HS-27A (cell line): ENCODE data around the gene ANTXRL.
"Not testable (repeated sequence)": the region's sequence is repeated elsewhere in the genome, so short reads cannot be mapped to it uniquely, and the experiment has no call there.

ENCODE experiments used
- DNase-seq: peaks from one replicate; pipeline ENCODE4 v3.0.0-alpha.2; 2012; ENCODE audit warnings: low read depth, missing footprints

Gene ANTXRL

DNA sequence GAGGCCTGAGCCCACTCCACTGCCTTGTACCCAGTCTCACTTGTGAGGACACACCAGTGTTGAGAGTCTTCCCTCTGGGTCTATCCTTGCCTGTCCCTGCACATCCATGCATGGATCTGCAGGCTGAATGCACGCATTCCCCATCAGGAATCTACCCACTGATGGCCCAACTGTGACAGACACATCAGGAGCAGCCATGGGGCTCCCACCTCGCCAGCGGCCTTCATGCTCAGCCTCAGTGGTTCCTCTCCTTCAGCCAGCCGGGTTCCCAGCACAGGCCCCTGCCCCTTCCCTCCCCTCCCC lies 21.3 kb downstream of the ANTXRL start:
- DNase-seq: no peak

DNA sequence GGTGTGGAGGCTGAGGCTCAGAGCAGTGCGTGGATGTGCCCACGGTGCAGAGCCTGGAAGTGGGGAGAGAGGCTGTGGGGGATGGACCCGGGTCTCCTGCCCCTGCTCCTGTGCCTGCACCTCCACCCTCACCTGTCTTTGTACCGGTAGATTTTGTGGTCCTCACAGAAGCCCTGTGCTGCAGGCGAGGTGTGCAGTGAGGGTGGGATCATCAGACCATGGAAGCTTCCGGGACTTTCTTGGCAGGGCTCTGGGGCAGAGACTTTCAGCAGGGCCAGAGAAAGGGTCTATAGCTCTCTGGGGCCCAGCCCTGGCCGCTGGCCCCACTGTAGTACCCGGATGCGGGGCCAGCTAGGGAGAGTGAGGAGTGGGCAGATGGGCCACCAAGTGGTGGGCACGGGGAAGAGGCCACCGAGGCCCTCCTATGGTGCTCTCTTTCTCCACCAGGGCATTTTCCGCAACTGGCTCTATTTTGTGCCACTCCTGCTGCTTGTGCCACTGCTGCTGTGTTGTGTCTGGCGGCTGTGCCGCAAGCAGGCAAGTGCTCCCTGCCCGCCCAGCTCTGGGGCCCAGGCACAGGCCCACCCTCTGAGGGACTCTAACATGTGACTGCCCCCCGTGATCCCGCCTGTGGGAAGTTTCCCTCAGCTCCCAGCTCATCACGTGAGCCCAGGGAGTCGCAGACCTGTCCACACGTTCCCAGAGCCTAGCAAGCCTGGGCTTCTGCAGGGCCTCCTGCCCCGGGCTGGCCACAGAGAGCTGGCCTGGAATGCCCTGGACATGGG lies 22.1 kb downstream of the ANTXRL start:
- no peak for DNase-seq

DNA sequence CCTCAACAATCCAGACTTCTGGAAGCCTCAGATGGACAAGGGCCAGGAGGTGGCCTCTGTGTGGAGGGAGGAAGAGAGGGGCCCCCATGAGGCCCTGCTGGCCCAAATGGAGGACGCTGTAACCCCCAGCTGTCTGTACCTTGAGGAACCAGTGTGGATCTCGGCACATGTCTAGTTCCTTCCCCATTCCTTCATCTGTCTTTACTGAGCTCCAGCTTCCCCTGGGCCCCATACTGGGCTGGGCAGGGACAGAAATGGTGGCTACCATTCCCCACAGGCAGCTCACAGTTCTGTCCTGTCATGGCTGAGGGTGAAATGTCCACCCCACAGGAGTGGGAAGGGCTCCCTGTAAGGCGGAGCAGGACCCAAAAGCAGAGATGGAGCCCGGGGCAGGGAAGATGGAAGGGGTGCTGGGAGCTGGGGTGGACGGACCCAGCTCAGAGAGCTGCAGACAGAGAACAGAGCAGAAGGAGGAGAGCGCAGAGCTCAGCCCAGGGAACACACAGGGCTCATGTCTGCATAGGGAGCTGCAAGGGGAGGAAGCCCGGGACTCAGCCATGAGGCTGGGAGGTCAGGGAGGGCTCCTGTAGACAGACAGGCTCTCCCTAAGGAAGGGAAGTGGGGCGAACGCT lies 22.8 kb downstream of the ANTXRL start:
- DNase-seq: no peak

DNA sequence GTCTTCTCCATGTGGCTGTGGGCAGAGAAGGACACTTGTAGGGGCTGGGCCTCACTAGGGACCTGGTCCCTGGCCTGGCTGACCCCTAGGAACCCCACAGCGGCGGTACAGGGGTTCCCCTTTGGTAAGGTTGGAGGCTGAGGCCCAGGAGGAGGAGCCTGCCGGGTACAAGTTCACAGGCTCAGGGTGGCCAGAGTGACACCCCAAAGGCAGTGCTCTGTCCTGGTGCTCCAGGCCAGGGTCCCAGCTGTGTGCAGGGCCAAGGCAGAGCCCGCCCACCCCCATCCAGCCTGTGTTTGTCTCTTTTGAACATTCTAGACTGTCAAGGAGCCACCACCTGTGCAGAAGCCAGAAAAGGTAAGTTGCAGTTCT lies 23.3 kb downstream of the ANTXRL start:
- DNase-seq: no peak

DNA sequence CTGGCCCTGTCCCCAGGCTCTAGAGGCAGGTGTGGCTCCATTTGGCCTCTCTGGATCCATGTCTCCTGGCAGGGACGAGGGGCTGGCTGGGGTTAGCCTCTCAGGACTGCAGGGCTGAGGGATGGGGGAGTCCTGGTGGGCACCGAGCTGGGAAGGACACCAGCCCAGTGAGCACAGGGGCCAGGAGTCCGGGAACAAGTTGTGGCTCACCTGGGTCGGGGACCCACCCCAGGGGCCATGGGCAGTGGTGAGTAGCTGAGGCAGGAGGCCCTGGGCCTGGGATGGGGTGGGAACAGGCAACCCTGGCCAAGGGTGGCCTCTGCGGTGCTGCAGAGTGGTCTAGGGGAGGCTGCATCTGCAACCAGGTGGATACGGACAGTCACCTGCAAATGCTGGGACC lies 24.1 kb downstream of the ANTXRL start:
- DNase-seq: no peak

DNA sequence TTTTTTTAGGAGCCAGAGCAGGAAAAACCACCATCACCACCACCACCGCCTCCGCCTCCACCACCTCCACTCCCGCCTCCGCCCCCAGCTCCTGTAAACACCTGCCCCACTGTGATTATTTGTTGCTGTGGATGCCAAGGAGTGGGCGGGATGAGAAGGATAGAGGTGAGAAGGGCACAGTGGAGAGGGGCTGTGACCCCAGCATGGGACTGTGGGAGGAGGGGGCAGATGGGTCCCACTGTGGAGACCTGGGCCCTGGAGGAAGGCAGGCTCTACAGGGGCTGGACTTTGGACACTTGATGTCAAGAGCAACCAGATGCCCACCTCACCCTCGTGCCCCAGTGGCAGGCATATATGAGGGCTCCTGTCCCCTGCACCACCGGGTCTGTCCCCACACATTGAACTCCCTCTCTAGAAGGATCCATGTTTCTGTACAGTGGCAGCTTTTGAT lies 24.7 kb downstream of the ANTXRL start:
- no peak for DNase-seq

DNA sequence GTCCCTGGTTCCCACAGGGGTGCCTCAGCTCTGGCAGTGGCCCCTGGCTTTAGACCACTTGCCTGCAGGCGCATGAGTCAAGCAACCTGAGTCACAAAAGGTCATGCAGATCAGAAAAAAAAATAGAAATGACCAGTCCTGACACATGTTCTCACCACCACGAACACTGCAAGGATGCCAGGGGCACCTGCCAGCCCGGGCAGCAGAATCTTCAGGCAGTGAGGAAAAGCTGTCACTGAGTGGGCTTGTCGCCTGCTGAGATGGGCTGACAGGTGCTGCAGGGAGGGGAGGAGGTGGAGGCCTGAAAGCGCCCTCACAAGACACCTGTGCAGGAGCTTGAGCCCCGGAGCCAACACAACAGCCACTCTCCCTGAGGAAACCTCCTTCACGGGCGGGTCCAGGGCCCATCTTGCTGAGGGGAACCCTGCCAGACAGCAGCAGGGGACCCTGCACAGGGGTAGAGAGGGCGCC lies 25.2 kb downstream of the ANTXRL start:
- DNase-seq: not testable (repeated sequence)

DNA sequence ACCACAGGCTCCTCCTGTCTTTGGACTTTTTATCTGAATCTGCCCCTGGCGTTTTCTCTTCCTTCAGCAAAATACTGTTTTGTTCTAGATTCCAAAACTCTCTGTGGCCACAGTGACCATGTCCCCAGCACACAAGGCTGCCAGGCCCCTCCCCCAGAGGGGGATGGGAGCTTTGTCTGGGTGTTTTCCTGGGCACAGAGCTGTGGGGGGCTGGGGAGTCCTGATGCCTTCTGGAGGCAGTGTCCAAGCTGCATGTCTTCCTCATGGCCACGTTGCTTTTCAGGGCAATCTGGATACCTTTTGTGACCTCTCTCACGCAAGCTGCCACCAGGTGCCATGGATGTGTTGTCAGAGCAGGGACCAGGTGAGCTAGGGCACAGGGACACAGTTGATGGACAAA lies 26.2 kb downstream of the ANTXRL start:
- DNase-seq: no peak

DNA sequence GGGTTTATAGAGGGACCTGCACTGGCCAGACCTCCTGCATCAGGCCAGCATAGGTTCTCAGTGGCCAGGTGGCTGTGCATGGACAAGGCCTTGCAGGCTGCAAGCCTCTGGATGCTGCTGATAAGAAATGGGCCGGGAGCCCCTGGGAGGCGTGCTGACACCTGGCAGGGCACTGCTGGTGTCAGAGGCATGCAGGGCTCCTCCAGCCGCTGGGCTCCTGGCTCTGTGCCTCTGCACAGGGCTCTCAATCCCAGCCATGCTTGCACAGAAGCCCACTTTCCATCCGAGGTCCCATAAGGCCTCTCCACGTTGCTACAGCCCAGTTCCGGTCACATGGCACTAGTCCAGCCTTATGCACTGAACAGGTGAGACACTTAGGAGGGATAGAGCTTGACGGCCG lies 27.3 kb downstream of the ANTXRL start:
- no peak for DNase-seq

DNA sequence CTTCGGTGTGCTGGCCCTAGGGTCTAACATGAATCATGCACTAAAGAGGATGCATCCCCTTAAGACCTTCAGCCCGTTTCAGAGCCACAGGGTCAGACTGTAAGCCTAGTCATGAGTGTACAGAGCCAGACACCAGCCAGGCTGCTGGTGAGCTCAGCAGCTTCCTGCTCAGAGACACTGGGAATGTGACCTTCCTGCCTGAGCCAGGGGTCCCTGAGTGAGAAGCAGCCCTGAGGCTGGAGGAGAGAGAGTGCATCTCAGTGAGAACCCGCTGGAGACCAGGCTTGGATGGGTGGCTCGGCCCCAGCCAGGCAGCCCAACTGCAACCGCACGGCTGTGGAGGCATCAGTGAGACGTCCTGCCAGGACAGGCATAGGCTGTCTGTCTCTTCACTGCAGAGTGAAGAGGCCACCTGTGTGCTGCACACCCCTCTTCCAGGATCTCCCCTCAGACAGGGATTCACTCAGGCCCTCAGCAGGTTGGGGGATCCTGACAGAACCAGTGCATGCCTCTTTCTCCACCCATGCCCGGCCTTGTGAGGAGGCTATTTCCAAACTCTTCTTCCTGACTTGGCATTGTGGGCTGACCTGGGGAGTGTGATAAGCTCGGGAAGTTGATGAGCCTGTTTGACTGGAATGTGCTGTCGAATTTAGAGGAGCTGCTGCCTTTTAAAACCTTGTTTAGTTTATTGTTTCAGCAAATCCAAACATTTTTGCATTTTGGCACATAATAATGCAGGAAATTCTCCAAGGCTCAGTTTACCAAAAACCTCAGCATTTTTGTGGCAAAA lies 28.5 kb downstream of the ANTXRL start:
- DNase-seq: not testable (repeated sequence)

DNA sequence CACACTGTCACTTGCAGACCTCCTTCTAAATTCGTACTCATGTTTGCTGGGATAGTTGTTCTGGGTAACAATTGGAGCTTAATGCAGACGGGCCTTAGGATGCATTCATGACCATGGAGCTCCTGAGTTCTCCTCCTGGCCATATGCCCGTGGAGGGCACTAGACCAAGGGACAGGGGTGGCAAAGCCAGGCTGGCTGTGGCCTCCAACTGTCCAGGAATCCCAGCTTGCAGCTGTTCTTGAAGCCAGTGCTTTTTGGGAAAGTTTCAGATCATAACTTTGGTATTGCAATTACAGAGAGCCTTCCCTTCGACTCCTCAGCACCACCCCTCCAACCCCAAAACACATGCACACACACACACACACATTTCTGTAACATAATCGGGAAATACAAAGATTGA lies 30.6 kb downstream of the ANTXRL start:
- no peak for DNase-seq

DNA sequence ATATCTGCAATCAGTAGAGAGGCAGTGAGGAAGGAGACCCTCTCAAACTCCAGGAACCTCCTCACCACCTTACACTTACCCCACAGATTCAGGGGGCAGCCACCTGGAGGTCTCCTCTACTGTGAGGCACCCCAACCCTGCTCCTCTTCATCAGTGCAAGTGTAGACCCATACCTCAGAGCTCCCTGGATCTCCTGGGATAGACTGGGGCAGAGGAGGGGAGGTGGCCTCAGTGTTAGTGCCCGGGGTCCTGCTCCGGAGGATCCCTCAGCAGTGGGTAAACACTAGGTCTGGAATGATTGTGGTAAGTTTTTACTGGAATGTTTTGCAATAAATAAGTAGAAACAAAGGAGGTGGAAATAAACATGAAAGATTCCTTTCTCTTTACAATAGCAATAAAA lies 31.1 kb downstream of the ANTXRL start:
- no peak for DNase-seq

DNA sequence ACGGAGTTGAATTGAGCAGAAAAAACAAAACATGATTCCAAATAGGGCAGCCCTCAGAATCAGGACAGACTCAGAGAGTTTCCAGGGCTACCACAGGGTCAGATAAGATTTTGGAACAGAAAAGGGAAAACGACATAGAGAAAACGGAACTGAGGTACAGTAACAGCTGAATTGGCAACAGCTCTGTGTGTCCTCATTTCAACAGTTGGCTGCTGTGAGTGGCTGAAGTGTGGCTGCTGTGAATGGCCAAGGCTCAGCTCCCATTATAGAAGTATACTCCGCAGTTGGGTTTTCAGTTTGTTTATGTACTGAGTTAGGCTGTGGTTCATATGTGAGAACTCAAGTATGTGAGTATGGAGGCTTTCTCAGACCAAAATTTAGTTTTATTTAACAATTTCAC lies 32.0 kb downstream of the ANTXRL start:
- no peak for DNase-seq

DNA sequence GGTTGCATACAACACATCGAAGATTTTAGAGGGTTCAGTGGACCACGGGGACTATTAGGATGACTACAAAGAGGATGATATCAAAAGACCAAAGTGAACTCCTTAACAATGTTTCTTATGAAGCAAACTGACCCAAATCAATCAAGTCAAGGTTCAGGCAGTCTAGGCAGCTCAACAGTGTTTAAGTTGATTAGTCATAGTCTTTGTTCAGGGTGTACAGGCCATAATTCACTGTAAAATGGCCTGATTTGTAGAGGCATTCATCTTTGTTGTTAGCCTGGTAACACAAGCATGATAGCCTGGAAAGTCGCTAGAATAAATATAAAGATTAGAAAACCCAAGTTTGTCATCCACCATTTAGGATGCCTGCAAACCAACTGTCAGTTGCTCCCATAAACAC lies 32.6 kb downstream of the ANTXRL start:
- DNase-seq: no peak

DNA sequence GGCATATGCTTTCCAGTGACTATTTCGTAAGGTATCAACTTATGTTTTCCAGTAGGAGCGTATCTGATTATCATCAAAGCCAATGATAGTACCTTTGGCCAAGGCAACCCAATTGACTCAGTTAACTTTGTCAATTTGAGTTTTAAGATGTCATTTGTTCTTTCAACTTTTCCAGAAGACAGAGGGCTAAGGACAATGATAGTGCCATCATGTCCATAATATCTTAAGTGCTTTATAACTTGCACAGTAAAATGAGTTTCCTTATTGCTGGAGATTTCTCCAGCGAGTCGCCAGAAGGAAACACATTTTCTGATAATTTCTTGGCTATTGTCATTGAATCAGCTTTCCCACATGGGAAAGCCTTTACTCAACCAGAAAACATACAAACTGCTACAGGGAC lies 35.0 kb downstream of the ANTXRL start:
- no peak for DNase-seq

DNA sequence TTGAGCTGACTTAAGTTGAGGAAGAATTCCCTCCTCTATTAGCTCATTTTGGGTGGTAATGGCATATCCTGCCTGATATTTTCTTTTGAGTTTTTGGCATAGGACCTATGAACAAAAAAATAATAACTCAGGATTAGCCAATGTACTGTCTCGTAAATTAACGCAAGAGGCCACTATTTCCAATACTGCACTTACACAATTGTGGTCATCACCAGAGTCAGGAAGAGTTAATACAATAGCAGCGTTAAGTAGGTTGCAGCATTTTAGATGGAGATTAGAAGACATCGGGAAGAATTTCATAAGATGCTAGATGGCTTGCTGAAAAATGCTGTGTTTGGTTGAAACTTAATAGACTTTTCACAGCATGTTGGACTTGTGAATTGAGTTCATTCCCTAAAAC lies 36.4 kb downstream of the ANTXRL start:
- DNase-seq: no peak

DNA sequence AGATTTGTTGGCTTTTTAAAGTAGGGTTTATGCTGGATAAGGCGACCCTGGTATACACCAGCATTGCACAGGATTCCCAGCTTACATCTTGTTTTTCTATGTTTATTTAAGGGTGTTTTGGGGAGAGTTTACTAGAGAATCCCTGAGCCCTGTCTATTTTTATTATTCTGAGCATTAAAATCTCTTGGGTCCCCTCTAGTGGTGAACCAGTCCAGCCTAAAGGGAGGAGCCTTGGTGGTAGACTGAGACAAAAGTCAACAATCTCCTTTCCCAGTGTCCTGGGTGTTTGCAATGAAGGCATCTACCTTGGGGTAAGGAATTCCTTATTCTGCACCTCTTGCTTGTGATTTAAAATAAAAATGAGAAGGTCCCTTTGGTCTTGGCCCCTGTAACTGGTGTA lies 38.2 kb downstream of the ANTXRL start:
- no peak for DNase-seq

DNA sequence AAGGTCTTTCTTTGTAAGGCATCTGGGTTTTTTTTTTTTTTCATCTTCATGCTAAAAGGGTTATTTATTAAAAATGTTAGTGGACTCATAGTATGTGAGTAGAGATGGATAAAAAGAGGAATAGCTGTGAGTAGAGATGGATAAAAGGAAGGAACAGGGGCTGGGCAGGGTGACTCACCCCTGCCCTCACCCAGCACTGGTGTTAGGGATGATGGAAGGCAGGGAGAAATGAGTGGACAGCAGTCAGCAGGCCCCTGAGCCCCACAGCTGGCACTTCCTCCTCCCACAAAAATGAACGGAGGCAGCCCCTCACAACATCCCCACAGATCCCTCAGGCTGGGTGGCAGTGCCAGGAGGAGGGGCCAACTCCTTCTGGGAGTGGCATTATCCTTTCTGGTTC lies 39.3 kb downstream of the ANTXRL start:
- DNase-seq: no peak

DNA sequence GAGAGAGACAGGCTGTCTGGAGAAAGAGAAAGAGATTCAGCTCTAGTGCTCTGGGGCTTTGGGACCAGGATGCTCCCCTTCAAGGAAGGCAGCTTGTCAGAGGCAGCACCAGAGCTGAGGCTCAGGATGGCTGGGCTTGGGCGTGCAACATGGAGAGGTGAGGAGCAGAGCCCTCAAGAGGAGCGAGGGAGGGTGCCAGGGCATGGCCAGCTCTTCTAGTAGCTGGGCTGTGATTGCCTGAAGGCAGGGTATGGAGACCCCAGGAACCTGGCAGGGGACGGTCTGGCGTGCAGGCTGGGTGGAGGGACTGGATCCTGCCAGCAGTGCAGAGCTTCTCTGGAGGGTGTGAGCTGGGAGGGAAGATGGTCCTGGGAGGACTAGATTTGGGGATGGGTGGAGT lies 40.2 kb downstream of the ANTXRL start:
- no peak for DNase-seq

DNA sequence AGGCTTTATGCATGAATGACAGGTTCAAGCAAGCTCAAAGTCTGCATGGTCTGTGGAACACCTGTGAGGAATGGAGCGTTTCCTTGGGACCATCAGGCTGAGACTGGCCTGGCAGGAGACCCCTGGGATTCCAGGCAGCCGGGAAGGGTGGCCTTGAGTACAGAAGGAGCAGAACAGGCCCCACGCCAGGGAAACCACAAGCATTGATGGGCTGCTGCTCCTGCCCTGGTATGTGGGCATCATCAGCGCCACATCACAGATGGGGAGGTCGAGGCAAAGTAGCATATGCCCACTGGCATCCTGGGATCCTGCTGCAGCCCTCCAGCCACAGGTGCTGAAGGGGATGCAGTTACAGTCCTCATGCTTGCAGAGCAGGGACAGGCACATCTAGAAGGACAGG lies 40.9 kb downstream of the ANTXRL start:
- DNase-seq: no peak

DNA sequence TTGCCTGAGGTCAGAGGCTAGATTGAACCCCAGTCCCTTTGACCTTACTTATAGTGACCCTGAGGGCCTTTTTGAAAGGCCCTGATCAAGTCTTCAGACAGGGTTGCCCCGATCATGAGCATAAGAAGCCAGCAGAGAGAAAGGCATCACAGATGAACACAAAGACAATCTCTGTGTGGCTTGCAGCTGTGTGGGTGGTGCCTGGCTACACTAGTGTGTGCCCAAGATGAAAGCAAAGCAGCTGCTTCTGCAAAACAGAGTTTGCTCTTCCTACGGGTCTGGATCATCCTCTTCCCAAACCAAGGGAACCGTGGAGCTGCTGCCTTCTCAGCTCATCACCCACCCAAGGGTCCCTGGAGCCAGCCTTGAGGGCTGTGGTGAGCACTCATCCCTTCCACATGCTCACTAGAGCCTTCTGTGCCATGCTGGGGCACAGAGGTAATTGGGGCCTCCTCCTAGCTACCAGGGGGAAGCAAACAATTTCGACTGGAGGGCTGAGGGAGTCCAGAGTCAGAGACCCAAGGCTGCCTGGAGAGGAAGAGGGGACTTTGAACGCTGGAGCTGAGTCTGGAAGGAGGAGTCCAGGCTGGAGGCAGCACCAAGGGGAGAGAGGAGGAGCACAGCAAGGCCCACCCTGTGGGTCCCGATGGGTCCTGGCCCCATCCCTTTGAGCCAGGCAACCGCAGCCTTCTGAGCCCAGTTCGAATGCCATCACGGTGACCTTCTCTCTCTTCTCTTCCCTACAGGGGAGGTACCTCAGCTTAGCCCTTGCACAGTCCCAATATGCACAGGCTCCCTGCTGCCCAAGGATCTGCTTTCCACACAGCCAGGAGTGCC lies 42.3 kb downstream of the ANTXRL start:
- no peak for DNase-seq

DNA sequence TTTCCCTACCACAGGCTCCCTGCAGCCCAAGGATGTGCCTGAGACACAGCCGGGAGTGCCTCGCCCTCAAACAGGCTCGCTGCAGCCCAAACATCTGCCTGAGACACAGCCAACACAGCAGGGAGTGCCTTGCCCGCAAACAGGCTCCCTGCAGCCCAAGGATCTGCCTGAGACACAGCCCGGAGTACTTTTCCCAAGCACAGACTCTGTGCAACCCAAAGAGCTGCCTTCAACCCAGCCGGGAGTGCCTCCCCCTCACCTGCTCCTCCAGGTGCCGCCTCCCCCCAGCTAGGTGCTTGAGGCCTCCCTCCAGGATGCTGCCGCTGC lies 42.9 kb downstream of the ANTXRL start:
- DNase-seq: no peak

DNA sequence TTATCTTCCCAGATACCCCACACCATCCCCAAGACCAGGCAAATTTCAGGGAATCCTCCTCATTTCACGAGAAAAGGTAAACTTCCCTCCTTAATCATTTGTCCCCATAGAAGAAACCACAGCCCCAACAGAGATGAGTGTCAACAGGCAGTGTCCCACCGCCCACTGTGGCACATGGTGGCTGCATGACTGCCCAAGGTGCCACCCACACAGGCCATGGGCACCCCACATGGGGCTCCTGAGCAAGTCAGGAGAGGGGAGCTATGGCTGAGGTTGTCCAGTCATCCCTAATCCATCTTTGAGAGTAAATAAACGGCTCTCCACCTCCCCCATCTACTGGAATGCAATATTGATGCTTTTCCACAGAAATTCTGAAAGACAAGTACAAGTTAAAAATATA lies 44.1 kb downstream of the ANTXRL start:
- DNase-seq: no peak
